Naive thymus-derived CD4-positive, alpha-beta T cell (primary cell): ENCODE results near the gene PAM16. TPM values are rescaled to one million over a fixed set of nuclear protein-coding genes. Genes with fewer than 3 reads are reported as not detected.
A peak's percentile ranks its signal among the peaks of the same experiment; 100 is the strongest.

ENCODE experiments used
- ATAC-seq: fragments of 150-1000 bp; cut with Tn5 transposase; 2 replicates; pipeline ENCODE4 v1.10.0; 2021; ENCODE audit warnings: mild to moderate bottlenecking, moderate library complexity
- CTCF ChIA-PET: fragments of 350-600 bp; sonication (Branson Sonifier 250); formaldehyde crosslinking; loops from one replicate; lab custom pipeline; 2021; ENCODE audit warnings: antibody characterized with exemption; lab: Charles Lee
- POLR2A ChIA-PET: fragments of 350-600 bp; sonication (Branson Sonifier 250); formaldehyde crosslinking; loops from one replicate; lab custom pipeline; 2021; ENCODE audit warnings: antibody characterized with exemption, inconsistent platforms; lab: Charles Lee
- DNase-seq, 9 donors: peaks; one replicate each; pipeline versions ENCODE4 v3.0.0 to v3.0.0-alpha.2; 2020 to 2022; ENCODE audit warnings: mixed read lengths in 1 of 9
- H3K27ac ChIP-seq: one replicate; pipeline ENCODE4 v1.7.0; 2013; ENCODE audit warnings: mild to moderate bottlenecking, low read depth, low read length, moderate library complexity
- H3K27me3 ChIP-seq, 2 donors: one replicate each; pipeline ENCODE4 v1.7.0; 2013; ENCODE audit warnings: low read length in 2 of 2, mild to moderate bottlenecking in 2 of 2, moderate library complexity in 2 of 2; ENCODE audit not compliant: control insufficient read depth in 2 of 2, insufficient read depth in 2 of 2
- H3K36me3 ChIP-seq, 3 experiments: 1 replicate in 2 of 3; 2 replicates in 1 of 3; pipeline ENCODE4 v1.7.0; 2013; ENCODE audit warnings: low read length in 3 of 3, mild to moderate bottlenecking in 3 of 3, moderate library complexity in 1 of 3; ENCODE audit not compliant: insufficient read depth in 3 of 3, control insufficient read depth in 2 of 3
- H3K4me1 ChIP-seq, 2 donors: one replicate each; pipeline ENCODE4 v1.7.0; 2013; ENCODE audit warnings: low read length in 2 of 2, mild to moderate bottlenecking in 2 of 2, moderate library complexity in 1 of 2; ENCODE audit not compliant: control insufficient read depth in 2 of 2, insufficient read depth in 2 of 2
- H3K4me3 ChIP-seq: 2 replicates; pipeline ENCODE4 v1.7.0; 2013; ENCODE audit warnings: mild to moderate bottlenecking, low read length
- H3K9me3 ChIP-seq, 3 experiments: 1 replicate in 2 of 3; 2 replicates in 1 of 3; pipeline ENCODE4 v1.7.0; 2013; ENCODE audit warnings: low read length in 3 of 3; ENCODE audit not compliant: control insufficient read depth in 2 of 3
- H3K27ac Mint-ChIP-seq, 9 donors: one replicate each; pipeline ENCODE4 v1.8.0; 2020 to 2022; ENCODE audit warnings: mixed read lengths in 9 of 9, mild to moderate bottlenecking in 8 of 9, moderate library complexity in 5 of 9, inconsistent platforms in 2 of 9
- H3K27me3 Mint-ChIP-seq, 5 donors: one replicate each; pipeline ENCODE4 v1.8.0; 2021 to 2022; ENCODE audit warnings: mixed read lengths in 5 of 5, mild to moderate bottlenecking in 1 of 5
- H3K36me3 Mint-ChIP-seq, 5 donors: one replicate each; pipeline ENCODE4 v1.8.0; 2020 to 2022; ENCODE audit warnings: mixed read lengths in 5 of 5, mild to moderate bottlenecking in 3 of 5, inconsistent platforms in 1 of 5
- H3K4me1 Mint-ChIP-seq, 7 donors: one replicate each; pipeline ENCODE4 v1.8.0; 2020 to 2022; ENCODE audit warnings: mixed read lengths in 7 of 7, mild to moderate bottlenecking in 3 of 7, inconsistent platforms in 1 of 7
- H3K4me3 Mint-ChIP-seq, 10 donors: one replicate each; pipeline ENCODE4 v1.8.0; 2020 to 2022; ENCODE audit warnings: mild to moderate bottlenecking in 10 of 10, mixed read lengths in 10 of 10, moderate library complexity in 6 of 10, inconsistent platforms in 2 of 10
- H3K9me3 Mint-ChIP-seq, 11 donors: one replicate each; pipeline ENCODE4 v1.8.0; 2020 to 2022; ENCODE audit warnings: mixed read lengths in 11 of 11, mild to moderate bottlenecking in 4 of 11, inconsistent platforms in 1 of 11, moderate library complexity in 1 of 11
- intact Hi-C, 2 donors: fragments of 100-400 bp; cut with micrococcal nuclease; formaldehyde crosslinking; loops; one replicate each; pipeline ENCODE4 v1.15.1; 2023
- polyA plus RNA-seq, 2 donors: library from polyadenylated mRNA; unstranded; fragments of 300-500 nt; fragmentation: Illumina TruSeq; gene quantifications; one replicate each; pipeline ENCODE4 v1.2.3, GENCODE V29; 2021
- total RNA-seq, 6 experiments: library from RNA in 5 of 6; stranded (reverse) in 5 of 6; gene quantifications; 1 replicate in 5 of 6; 2 replicates in 1 of 6; pipeline ENCODE4 v1.2.3 and lab custom pipeline; 2021 to 2026

PAM16 gene
- total and polyA plus RNA-seq, 7 experiments from 2014 or later, result 34.1 to 46.2 (median 45.0) TPM

GRCh38 chr16:4307215-4308037, 43.7 kb downstream of the PAM16 start:
- DNase-seq (peak; percentile 97 to 98 (median 97)), ATAC-seq (peak; percentile 96)
- Histone ChIP-seq H3K36me3 (peaks cover 0 to 5% (median 0%) of the 10 kb centered on the region in 3 experiments), H3K27me3 (no peaks in the 10 kb centered on the region), H3K27ac (peak overlapping the region; percentile 90), H3K9me3 (no peaks in the 10 kb centered on the region), H3K4me1 (peaks cover 15 to 17% of the 10 kb centered on the region in 2 donors), H3K4me3 (peak overlapping the region; percentile 94)
- Mint-ChIP-seq H3K4me1 (peaks cover 13 to 30% (median 23%) of the 10 kb centered on the region in 7 donors), H3K36me3 (peaks cover 0 to 9% (median 0%) of the 10 kb centered on the region in 5 donors), H3K27me3 (peaks cover 0 to 2% (median 0%) of the 10 kb centered on the region in 5 donors), H3K4me3 (peak overlapping the region; percentile 90 to 98 (median 94)), H3K27ac (peak overlapping the region; percentile 94 to 99 (median 95)), H3K9me3 (no peaks in the 10 kb centered on the region)
- intact Hi-C loops, result loop anchor here (1.0 to 5.0 kb wide), 19 partner anchors 8 to 1635 kb away; partner anchors contain the start of genes PAM16 (in 2 of the 2), SEC14L5 (in 2 of the 2), ADCY9 (in 1 of the 2) and CDIP1 (in 1 of the 2)
- ChIA-PET CTCF (interaction anchor here (0.8 to 1.6 kb wide), 5 partner anchors 19 to 53 kb away, joined by 3 to 6 read pairs (median 3); partner anchors contain the start of gene TFAP4), POLR2A (interaction anchor here (0.7 to 3.4 kb wide), 8 partner anchors 8 to 54 kb away, joined by 3 to 19 read pairs (median 4); partner anchors contain the start of genes PAM16 and TFAP4)

DNA sequence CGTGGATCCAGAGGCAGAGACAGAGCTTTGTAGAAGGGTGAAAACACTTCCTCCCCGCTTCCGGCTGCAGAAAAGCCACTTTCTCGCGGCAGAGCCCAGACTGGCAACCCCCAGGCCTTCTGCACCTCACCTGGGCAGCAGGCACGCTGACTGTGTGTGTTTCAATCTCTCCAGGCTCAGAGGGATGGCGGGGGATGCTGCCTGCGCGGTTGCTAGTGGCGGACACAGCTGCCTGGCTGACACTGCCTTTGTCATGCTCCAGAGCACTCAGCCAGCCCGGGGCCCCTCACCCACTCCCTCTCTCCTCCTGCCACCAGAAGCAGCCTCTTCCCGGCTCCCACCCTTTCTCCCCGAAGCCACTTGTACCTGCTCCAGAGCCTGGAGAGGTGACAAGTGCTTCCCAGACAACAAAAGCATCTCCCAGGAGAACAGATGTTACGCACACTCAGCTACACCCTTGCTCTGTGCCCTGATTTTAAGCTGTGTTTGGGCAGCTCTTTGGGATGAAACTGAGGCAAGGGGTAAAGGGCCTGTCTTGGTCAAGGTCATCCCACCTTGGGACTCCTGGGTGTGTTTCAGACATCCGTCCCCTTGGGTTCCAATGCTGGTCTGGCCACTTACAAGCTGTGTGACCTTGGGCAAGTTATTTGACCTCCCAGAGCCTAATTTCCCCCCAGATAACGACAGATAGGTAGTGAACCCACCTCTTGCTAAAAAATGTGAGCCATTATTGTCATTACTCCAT, 44.5 kb downstream of the PAM16 start:
- no peak for ATAC-seq
- peak overlapping the region; percentile 90 for H3K27ac ChIP-seq
- Mint-ChIP-seq H3K4me3 (peak overlapping the region; percentile 90 to 98 (median 94)), H3K9me3 (no peaks in the 10 kb centered on the region), H3K27me3 (peaks cover 0 to 2% (median 0%) of the 10 kb centered on the region in 5 donors), H3K36me3 (peaks cover 0 to 9% (median 0%) of the 10 kb centered on the region in 5 donors), H3K27ac (peak overlapping the region; percentile 94 to 99 (median 95)), H3K4me1 (peaks cover 13 to 30% (median 23%) of the 10 kb centered on the region in 7 donors)
- peak overlapping the region; percentile 94 for H3K4me3 ChIP-seq
- DNase-seq, result peak in 7 of 9 donors; percentile 39 to 57 (median 45)
- ChIA-PET POLR2A (interaction anchor here (0.9 to 3.4 kb wide), 7 partner anchors 8 to 317 kb away, joined by 3 to 19 read pairs (median 3); partner anchors contain the start of genes PAM16 and TFAP4), CTCF (interaction anchor here (0.5 to 2.1 kb wide), 6 partner anchors 17 to 650 kb away, joined by 3 to 6 read pairs (median 3); partner anchors contain the start of gene TFAP4)
- no peaks in the 10 kb centered on the region for H3K27me3 ChIP-seq
- peaks cover 0 to 5% (median 0%) of the 10 kb centered on the region in 3 experiments for H3K36me3 ChIP-seq
- intact Hi-C loops, result loop anchor here (1.0 to 5.0 kb wide), 19 partner anchors 9 to 1634 kb away; partner anchors contain the start of genes PAM16 (in 2 of the 2), SEC14L5 (in 2 of the 2), ADCY9 (in 1 of the 2) and CDIP1 (in 1 of the 2)
- no peaks in the 10 kb centered on the region for H3K9me3 ChIP-seq
- peaks cover 15 to 17% of the 10 kb centered on the region in 2 donors for H3K4me1 ChIP-seq

GRCh38 chr16:4303973-4304372, 47.1 kb downstream of the PAM16 start:
- peak overlapping the region in 1 of 10 donors; percentile 14 for H3K4me3 Mint-ChIP-seq
- H3K4me1 Mint-ChIP-seq, result peaks cover 13 to 33% (median 26%) of the 10 kb centered on the region in 7 donors
- H3K27ac Mint-ChIP-seq, result peak overlapping the region in 3 of 9 donors; percentile 18 to 52 (median 27)
- intact Hi-C loops, result no loop called here
- H3K27me3 Mint-ChIP-seq, result no peaks in the 10 kb centered on the region
- ATAC-seq (no peak), DNase-seq (no peak)
- CTCF ChIA-PET, result interaction anchor here (1.3 kb wide), 1 partner anchor 15 kb away, joined by 4 read pairs; no protein-coding TSS in a partner anchor
- no peaks in the 10 kb centered on the region for H3K27me3 ChIP-seq
- no peaks in the 10 kb centered on the region for H3K9me3 ChIP-seq
- peaks cover 0 to 11% (median 0%) of the 10 kb centered on the region in 5 donors for H3K36me3 Mint-ChIP-seq
- H3K9me3 Mint-ChIP-seq, result no peaks in the 10 kb centered on the region
- peaks cover 0 to 5% (median 0%) of the 10 kb centered on the region in 3 experiments for H3K36me3 ChIP-seq
- no peak overlapping the region for H3K4me3 ChIP-seq
- POLR2A ChIA-PET, result interaction anchor here (0.6 kb wide), 1 partner anchor 11 kb away, joined by 3 read pairs; no protein-coding TSS in a partner anchor
- peaks cover 15 to 17% of the 10 kb centered on the region in 2 donors for H3K4me1 ChIP-seq
- H3K27ac ChIP-seq, result no peak overlapping the region

DNA sequence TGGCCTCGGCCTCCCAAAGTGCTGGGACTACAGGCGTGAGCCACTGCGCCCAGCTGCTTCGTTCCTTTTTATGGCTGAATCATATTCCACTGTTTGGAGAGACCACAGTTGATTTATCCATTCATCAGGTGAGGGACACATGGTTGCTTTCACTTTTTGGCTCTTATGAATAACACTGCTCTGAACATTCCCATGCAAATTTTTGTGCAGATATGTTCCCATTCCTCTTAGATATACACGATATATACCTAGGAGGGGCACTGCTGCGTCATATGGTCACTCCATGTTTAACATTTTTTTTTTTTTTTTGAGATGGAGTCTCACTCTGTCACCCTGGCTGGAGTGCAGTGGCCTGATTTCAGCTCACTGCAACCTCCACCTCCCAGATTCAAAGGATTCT, 49.2 kb downstream of the PAM16 start:
- H3K4me3 ChIP-seq, result no peak overlapping the region
- Mint-ChIP-seq H3K4me3 (no peak overlapping the region), H3K36me3 (peaks cover 0 to 7% (median 0%) of the 10 kb centered on the region in 5 donors), H3K27me3 (no peaks in the 10 kb centered on the region), H3K9me3 (no peaks in the 10 kb centered on the region), H3K27ac (no peak overlapping the region), H3K4me1 (peaks cover 8 to 32% (median 23%) of the 10 kb centered on the region in 7 donors)
- ChIA-PET CTCF (no interaction called here), POLR2A (no interaction called here)
- H3K27me3 ChIP-seq, result no peaks in the 10 kb centered on the region
- H3K27ac ChIP-seq, result no peak overlapping the region
- H3K36me3 ChIP-seq, result peaks cover 0 to 5% (median 0%) of the 10 kb centered on the region in 3 experiments
- ATAC-seq (no peak), DNase-seq (no peak)
- peaks cover 11 to 14% of the 10 kb centered on the region in 2 donors for H3K4me1 ChIP-seq
- intact Hi-C loops, result no loop called here
- H3K9me3 ChIP-seq, result no peaks in the 10 kb centered on the region

DNA sequence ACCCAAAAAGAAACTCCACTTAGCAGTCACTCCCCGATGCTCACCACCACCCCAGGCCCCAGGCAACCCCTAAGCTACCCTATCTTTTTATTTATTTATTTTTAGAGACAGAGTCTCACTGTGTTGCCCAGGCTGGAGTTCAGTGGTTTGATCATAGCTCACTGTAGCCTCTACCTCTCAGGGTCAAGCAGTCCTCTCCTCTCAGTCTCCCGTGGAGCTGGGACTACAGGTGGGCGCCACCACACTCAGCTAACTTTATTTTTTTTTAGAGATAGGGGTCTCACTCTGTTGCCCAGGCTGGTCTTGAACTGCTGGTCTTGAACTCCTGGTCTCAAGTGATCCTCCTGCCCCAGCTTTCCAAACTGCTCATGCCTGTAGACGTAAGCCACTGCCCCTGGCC, 49.9 kb downstream of the PAM16 start:
- POLR2A ChIA-PET, result interaction anchor here (0.8 kb wide), 1 partner anchor 27 kb away, joined by 3 read pairs; no protein-coding TSS in a partner anchor
- DNase-seq, result no peak
- Mint-ChIP-seq H3K9me3 (no peaks in the 10 kb centered on the region), H3K36me3 (peaks cover 0 to 6% (median 0%) of the 10 kb centered on the region in 5 donors), H3K4me3 (no peak overlapping the region), H3K4me1 (peaks cover 5 to 24% (median 16%) of the 10 kb centered on the region in 7 donors), H3K27me3 (no peaks in the 10 kb centered on the region), H3K27ac (peak overlapping the region in 1 of 9 donors; percentile 38)
- Histone ChIP-seq H3K4me1 (peaks cover 4 to 6% of the 10 kb centered on the region in 2 donors), H3K27me3 (no peaks in the 10 kb centered on the region), H3K36me3 (peaks cover 0 to 5% (median 0%) of the 10 kb centered on the region in 3 experiments), H3K4me3 (no peak overlapping the region), H3K9me3 (no peaks in the 10 kb centered on the region), H3K27ac (no peak overlapping the region)
- intact Hi-C loops, result no loop called here
- CTCF ChIA-PET, result interaction anchor here (0.6 to 1.0 kb wide), 2 partner anchors 48 to 516 kb away, joined by 3 read pairs; no protein-coding TSS in a partner anchor
- no peak for ATAC-seq
